HAP-1 (cell line): ENCODE measurements around the gene CBFA2T3.

ENCODE experiments used
- DNase-seq, 2 experiments: peaks; one replicate each; pipeline ENCODE4 v3.0.0-alpha.2; 2016 to 2020; ENCODE audit warnings: low spot score in 2 of 2
- H3K27me3 ChIP-seq: fragments of 250-450 bp; sonication (Bioruptor Pico); 2 replicates; pipeline ENCODE4 v1.5.1; 2020; ENCODE audit warnings: low read depth, mild to moderate bottlenecking, moderate library complexity
- H3K36me3 ChIP-seq: fragments of 250-450 bp; sonication (Bioruptor Pico); replicated peaks from 2 replicates; pipeline ENCODE4 v1.5.1; 2020; ENCODE audit warnings: mild to moderate bottlenecking
- H3K4me1 ChIP-seq: fragments of 250-450 bp; sonication (Bioruptor Pico); 2 replicates; pipeline ENCODE4 v1.5.1; 2020; ENCODE audit warnings: mild to moderate bottlenecking
- H3K4me3 ChIP-seq: fragments of 250-450 bp; sonication (Bioruptor Pico); 2 replicates; pipeline ENCODE4 v1.5.1; 2020; ENCODE audit warnings: mild to moderate bottlenecking, moderate library complexity
- H3K9me3 ChIP-seq: fragments of 250-450 bp; sonication (Bioruptor Pico); 2 replicates; pipeline ENCODE4 v1.5.1; 2020; ENCODE audit warnings: mild to moderate bottlenecking, moderate library complexity
- in situ Hi-C: fragments of 300-500 bp; cut with MboI; formaldehyde crosslinking; loops from 3 replicates; pipeline ENCODE4 v1.14.3; 2020; ENCODE audit warnings: low sequenced_read_pairs, inconsistent platforms, mixed read lengths

CBFA2T3 gene

DNA sequence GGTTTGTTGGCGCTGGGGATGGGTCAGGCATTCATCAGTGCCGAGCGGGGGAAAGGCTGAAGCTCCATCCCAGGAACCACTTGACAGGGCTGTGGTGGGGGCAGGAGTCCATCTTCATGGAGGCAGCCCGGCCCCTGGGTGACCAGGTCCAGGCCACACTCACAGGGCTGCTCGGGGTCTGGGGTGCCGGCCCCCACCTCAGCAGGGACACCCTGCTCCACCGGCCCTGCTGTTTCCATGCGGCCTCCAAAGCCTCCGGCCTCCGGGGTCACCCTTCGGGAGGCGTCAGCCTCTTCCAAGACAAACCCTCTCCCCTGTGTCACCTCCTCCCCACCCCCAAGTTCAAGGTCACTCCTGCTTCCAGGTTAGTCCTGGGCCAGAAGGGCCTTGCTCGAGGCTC is 142.3 kb downstream of the CBFA2T3 start:
- no peak for DNase-seq
- H3K27me3 ChIP-seq: no peaks in the 10 kb centered on the region
- no peak overlapping the region for H3K4me3 ChIP-seq
- H3K9me3 ChIP-seq: no peaks in the 10 kb centered on the region
- in situ Hi-C loops: no loop called here
- no peaks in the 10 kb centered on the region for H3K36me3 ChIP-seq
- no peaks in the 10 kb centered on the region for H3K4me1 ChIP-seq

DNA sequence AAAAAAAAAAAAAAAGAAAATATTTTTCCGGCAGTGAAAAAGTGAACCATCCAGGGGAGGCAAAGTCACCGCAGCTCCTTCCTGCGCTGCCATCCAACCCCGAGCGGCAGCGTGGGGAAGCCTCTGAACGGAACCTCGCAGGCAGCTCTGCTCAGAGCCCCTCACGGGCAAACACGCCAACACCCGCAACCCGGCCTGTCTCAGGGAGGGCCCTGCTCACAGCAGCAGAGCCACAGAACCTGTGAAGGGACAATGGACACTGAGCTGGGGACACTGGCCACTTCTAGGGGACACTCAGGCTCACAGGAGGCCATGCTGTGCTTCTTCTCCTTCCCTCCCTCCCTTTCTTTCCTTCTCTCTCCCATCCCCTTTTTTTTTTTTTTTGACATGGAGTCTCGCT is 143.9 kb downstream of the CBFA2T3 start:
- in situ Hi-C loops: no loop called here
- DNase-seq: no peak
- no peak overlapping the region for H3K4me3 ChIP-seq
- no peaks in the 10 kb centered on the region for H3K27me3 ChIP-seq
- H3K9me3 ChIP-seq: no peaks in the 10 kb centered on the region
- no peaks in the 10 kb centered on the region for H3K4me1 ChIP-seq
- H3K36me3 ChIP-seq: no peaks in the 10 kb centered on the region

DNA sequence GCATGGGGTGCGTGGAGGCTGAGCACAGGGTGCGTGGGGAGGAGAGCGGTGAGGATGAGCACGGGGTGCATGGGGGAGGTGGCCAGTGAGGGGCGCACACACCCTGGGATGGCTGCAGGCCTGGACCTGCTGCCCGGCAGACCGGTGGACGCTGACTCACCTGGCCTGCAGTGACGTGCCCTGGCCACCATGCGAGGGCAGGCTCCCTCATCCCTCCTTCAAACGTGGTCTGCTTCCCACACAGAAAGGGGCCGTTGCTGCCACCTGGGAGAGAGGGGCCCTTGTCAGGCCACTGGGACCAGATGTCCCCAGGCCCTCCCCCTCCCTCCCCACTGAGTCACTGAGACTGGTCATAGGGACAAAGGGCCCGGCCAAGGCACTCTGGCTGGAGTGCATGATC is 145.2 kb downstream of the CBFA2T3 start:
- in situ Hi-C loops: no loop called here
- Histone ChIP-seq H3K36me3 (no peaks in the 10 kb centered on the region), H3K9me3 (no peaks in the 10 kb centered on the region), H3K4me3 (no peak overlapping the region), H3K27me3 (no peaks in the 10 kb centered on the region), H3K4me1 (no peaks in the 10 kb centered on the region)
- DNase-seq: no peak

DNA sequence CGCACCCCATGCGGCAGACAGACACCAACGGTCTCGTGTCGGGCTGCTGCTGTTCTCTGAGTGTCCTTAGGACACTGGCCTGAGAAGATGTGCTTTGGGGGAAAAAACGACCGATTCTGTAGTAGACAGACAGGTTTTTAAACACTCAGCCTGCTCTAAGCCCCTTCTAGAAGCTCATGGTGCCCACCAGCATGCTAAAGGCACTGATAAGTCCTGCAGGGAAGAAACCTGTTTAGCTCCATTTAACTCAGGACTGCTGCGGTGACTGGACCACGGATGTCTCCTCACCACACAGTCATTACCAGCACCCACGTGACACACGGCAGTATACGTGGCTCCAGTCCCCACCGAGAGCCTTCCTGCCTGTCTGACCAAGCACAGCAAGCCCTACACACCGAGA is 146.2 kb downstream of the CBFA2T3 start:
- Histone ChIP-seq H3K4me3 (no peak overlapping the region), H3K9me3 (no peaks in the 10 kb centered on the region), H3K27me3 (no peaks in the 10 kb centered on the region), H3K4me1 (no peaks in the 10 kb centered on the region), H3K36me3 (no peaks in the 10 kb centered on the region)
- in situ Hi-C loops: no loop called here
- no peak for DNase-seq

DNA sequence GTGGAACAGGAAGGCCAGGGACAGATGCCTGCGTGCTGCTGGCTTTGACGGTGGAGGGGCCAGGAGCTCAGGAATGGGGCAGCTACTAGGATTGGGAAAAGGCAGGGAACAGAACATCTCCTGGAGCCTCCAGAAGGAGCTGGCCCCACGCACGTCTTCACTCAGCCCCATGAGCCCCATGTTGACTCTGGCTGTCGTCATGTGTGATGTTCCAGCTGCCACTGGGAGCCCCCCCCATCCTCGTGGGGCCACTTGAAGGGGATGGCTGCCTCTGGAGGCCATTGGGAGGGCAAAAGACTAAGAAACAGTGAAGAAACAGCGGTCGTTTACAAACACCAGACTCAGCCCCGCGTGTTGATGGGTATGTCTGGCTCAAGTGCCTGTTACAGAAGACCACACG is 146.7 kb downstream of the CBFA2T3 start:
- no peaks in the 10 kb centered on the region for H3K9me3 ChIP-seq

DNA sequence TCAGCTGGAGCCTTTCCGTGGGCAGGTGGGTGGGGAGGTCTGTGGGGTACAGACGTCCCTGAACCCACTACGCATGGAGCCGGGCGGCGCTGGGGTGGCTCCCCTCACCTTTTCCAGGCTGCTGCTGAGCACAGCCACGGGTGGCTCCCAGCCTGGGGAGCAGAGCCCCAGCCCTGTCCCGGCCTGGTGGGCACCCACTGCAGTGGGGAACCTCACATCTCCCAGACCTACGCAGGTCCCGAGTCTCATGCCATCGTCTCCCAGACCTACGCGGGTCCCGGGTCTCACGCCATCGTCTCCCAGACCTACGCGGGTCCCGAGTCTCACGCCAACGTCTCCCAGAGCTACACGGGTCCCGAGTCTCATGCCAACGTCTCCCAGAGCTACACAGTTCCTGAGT is 148.3 kb downstream of the CBFA2T3 start:
- Histone ChIP-seq H3K9me3 (no peaks in the 10 kb centered on the region), H3K27me3 (no peaks in the 10 kb centered on the region), H3K36me3 (no peaks in the 10 kb centered on the region), H3K4me3 (no peak overlapping the region), H3K4me1 (no peaks in the 10 kb centered on the region)
- no peak for DNase-seq
- in situ Hi-C loops: no loop called here

More for the DNA sequence above, 146.7 kb downstream of the CBFA2T3 start:
- Histone ChIP-seq H3K36me3 (no peaks in the 10 kb centered on the region), H3K4me3 (no peak overlapping the region), H3K4me1 (no peaks in the 10 kb centered on the region), H3K27me3 (no peaks in the 10 kb centered on the region)
- in situ Hi-C loops: no loop called here
- DNase-seq: no peak

DNA sequence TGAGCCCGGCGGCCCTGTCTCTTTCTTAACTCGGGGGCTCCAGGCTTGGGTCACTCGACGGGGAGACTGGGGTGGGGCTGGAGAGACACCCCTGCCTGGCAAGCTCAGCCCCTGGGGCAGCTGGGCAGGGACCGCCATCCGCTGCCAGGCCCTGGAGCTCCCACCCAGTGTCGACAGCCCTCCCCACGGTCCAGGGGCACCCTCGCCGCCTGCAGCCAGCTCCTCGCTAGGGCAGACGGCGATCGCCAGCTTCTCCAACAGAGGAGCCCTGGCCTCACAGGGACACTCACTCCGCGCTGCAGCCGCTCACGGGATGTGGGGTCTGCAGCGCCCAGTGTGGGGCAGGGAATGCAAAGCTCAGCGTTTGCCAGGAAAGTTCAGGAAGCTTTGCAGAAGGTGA is 149.3 kb downstream of the CBFA2T3 start:
- Histone ChIP-seq H3K9me3 (no peaks in the 10 kb centered on the region), H3K36me3 (no peaks in the 10 kb centered on the region), H3K27me3 (no peaks in the 10 kb centered on the region), H3K4me3 (no peak overlapping the region), H3K4me1 (no peaks in the 10 kb centered on the region)
- in situ Hi-C loops: no loop called here
- DNase-seq: no peak

DNA sequence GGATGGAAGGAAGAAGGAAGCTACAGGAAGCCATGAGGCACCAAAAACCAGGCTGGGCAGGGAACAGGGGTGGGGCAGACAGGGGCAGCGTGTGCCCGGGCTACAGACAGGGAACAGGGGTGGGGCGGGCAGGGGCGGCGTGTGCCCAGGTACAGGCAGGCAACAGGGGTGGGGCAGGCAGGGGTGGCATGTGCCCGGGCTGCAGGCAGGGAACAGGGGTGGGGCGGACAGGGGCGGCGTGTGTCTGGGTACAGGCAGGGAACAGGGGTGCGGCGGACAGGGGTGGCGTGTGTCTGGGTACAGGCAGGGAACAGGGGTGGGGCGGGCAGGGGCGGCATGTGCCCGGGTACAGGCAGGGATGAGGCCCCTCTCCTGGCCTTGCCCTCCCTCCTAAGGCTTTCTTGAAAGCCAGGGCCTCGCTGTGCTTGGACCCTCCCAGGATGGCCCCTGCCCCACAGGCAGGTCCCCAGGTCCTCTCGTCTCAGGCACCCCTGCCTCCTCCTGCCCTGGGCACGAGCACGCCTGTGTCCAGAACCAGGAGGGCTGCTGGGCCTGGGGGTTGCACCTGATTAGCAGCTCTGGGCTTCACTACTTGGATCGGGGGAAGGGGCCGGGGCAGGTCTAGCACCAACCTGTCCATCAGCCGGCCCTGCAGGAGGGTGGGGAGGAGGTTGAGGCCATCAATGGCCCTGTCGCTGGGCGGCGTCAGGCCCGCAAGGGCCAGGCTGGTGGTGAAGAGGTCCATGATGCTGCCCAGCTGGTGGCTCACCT is 150.8 kb downstream of the CBFA2T3 start:
- Histone ChIP-seq H3K4me1 (no peaks in the 10 kb centered on the region), H3K27me3 (no peaks in the 10 kb centered on the region), H3K9me3 (no peaks in the 10 kb centered on the region), H3K4me3 (no peak overlapping the region), H3K36me3 (no peaks in the 10 kb centered on the region)
- no peak for DNase-seq
- in situ Hi-C loops: no loop called here

DNA sequence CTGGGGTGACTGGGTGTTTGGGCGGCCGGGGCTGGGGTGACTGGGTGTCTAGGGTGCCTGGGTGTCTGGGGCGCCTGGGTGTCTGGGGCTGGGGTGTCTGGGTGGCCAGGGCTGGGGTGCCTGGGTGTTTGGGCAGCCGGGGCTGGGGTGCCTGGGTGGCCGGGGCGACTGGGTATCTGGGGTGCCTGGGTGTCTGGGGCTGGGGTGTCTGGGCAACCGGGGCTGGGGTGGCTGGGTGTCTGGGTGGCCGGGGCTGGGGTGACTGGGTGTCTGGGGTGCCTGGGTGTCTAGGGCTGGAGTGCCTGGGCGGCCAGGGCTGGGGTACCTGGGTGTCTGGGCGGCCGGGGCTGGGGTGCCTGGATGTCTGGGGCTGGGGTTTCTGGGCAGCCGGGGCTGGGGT is 151.9 kb downstream of the CBFA2T3 start:
- Histone ChIP-seq H3K9me3 (no peaks in the 10 kb centered on the region), H3K4me1 (no peaks in the 10 kb centered on the region), H3K27me3 (no peaks in the 10 kb centered on the region), H3K4me3 (no peak overlapping the region), H3K36me3 (no peaks in the 10 kb centered on the region)
- no peak for DNase-seq
- in situ Hi-C loops: no loop called here
